ENCODE measurements around the gene VTA1.
"Not testable (repeated sequence)": the region's sequence is repeated elsewhere in the genome, so short reads cannot be mapped to it uniquely, and the experiment has no call there.

The VTA1 gene

DNA sequence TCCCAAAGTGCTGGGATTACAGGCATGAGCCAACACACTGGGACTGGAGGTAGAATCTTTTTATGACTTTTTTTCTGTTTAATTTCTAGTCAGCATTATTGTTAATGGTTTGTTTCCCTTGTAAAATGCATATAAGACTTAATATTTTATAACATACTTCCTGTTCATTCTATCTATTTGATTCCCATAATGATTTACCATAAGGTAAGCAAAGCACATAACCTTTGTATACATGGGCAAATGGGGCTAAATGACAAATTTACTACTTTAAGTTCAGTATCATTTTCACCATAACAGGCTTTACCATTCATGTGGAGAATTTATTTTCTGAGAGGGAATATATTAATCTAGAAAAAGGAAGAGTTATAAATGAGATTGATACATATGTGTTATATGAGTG, 24.3 kb downstream of the VTA1 start:
- no peak for DNase-seq

DNA sequence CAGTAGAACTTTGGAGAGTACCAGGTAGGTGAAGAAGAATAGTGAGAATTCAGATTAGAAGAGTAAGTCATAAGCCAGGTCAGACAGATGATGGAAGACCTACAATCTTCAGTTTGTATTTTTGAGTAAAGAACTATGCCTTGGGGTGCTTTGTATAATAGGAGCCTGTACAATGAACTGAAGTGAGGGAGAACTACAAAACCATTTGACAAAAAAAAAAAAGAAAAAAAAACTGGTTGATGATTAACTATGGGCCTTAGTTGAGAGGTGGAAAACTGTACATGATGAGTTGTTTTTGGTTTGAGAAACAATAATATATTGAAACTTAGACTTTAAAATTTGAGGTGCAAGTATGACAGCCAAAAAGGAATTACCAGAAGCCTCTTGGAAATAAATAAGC, 25.7 kb downstream of the VTA1 start:
- no peak for DNase-seq

DNA sequence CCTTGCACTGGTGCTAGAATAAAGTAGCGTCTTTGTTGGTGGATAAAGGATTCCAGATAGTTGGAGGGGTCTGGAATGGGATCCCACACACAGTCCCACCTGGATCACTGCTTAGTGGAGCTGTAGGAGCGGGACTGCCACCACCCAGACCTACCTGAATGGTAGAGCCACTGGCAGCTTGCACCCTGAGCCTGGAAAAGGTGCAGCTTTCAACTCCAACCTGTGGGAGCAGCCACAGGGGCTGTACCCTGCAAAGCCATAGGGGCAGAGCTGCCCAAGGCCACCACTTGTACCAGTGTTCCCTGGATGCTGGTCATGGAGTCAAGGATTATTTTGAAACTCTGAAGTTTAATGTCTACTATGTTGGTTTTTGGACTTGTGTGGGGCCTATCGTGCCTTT, 26.9 kb downstream of the VTA1 start:
- no peak for DNase-seq

DNA sequence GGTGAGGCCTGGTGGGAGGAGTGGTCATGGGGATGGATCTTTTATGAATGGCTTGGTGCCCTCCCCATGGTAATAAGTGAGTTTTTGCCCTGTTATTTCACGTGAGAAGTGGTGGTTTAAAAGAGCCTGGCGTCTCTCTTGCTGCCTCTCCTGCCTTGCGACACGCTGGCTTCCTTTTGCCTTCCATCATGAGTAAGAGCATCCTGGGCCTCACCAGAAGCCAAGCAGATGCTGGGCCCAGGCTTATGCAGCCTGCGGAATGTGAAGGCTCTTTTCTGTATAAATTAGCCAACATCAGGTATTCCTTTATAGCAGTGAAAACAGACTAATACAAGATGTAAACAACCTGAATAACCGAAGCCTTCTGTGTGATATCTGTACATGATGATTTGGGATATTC, 27.6 kb downstream of the VTA1 start:
- DNase-seq: no peak

DNA sequence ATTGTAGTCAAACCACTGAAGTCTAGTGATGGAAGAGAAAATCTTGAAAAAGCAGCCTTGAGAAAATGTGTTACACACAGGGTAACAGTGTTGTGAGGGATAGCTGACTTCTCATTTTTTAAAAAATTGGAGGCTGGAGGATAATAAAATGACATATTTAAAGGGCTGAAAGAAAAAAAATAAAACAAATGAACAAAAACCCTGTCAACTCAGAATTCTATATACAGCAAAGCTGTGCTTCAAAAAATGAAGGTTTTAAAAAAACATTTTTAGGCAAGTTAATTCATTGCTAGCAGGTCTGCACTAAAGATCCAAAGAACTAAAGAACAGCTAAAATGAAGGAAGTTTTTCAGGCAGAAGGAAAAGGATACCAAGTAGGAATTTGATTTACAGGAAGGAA, 31.1 kb downstream of the VTA1 start:
- no peak for DNase-seq

DNA sequence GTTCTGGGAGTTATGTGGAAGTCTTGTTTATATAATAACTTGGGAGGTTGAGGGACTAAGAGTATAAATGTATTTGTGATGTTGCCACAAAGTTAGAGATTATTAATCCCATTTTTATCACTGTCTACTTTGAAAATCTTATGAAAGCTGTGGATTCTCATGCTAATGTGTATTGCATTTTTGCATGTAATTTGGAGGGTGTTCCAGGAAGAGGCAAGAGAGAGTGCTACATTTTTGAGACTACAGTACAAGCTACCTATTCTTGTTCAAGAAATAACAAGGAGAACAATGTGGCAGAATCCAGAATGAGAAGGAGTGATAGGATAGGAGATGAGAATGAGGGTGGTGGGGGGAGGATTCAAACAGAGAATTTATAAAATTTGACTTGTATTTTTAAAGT, 34.9 kb downstream of the VTA1 start:
- DNase-seq: no peak

DNA sequence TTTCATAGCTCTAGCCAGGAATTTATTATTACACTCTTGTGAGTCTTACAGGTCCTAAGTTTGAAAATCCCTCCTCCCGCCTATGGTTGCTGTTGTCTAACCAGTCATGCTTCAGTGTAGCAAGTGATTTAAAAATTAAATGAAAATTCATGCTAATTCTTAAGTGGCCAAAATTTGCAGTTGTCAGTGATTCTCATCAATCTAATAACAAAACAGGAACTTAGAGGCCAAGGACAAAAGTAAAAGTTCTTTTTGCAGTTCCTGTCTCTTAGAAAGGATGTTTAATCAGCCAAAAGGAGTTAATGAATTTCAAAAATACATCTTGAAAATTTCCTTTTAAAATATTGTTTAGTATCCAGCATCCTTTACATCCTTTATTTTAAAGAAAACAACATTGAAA, 36.3 kb downstream of the VTA1 start:
- DNase-seq: peak in 1 of 4 experiments; percentile 16

DNA sequence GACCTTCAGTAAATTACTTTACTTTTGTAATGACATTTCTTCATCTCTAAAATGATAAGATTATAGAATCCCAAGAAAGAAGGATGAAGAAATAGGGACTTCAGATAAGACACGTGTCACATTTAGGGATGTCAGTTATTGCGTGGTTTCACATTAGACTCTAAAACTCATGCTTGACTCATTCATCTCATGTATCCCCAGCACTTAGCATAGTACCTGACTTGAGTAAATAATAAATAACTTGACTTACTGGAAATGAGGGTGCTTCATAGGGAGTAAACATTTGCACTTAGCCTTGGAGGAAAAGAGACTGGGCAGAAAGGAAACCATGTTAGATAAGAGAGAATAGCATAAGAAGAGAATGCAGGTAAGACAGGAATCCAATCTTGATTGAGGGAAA, 37.2 kb downstream of the VTA1 start:
- no peak for DNase-seq

DNA sequence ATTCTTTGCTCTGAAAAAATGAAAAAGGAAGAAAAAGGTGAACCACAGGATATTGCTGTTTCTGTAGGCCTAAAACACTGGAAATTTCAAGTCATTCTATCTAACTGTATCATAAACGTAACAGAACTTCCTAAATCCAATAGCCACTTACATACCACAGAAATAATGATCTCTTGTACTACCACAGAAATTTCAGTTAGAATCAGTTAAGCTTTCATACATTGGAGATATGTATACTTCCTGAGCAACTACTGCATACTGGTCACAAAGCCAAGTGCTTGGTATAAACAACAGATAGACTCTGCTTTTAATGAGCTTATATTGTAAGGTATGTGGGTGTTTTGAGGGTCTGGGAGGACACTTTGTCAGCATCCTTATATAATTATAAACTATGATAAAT, 38.6 kb downstream of the VTA1 start:
- DNase-seq: no peak

DNA sequence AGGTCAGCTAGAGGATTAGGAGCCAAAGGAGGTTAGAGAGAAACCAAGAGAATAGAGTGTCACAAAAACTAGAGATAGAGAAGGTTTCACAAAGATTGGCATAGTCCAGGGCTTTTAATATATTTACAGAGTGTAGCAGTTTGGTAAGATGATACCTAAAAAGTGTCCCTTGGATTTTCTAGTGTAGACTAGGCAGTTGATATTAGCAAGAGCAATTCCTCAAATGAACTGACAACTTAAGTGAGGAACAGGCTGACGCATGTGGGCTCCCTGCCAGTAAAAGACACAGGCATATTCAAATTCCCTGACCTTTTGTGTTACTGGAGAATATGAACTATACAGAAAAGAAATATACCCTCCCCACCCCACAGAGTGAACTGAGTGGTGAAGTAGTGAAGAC, 40.1 kb downstream of the VTA1 start:
- no peak for DNase-seq

DNA sequence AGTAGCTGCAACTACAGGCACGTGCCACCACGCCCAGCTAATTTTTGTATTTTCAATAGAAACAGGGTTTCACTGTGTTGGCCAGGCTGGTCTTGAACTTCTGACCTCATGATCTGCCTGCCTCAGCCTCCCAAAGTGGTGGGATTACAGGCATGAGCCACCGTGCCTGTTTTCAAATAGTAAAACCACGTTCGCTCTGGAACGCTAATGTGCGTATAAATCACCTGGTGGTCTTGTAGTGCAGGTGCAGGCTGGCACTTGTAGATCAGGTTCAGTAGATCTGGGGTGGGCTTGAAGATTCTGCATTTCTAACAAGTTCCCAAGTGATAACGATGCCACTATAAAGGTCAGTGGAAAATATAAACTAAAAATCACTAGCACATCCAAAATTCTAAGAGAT, 41.3 kb downstream of the VTA1 start:
- not testable (repeated sequence) for DNase-seq

DNA sequence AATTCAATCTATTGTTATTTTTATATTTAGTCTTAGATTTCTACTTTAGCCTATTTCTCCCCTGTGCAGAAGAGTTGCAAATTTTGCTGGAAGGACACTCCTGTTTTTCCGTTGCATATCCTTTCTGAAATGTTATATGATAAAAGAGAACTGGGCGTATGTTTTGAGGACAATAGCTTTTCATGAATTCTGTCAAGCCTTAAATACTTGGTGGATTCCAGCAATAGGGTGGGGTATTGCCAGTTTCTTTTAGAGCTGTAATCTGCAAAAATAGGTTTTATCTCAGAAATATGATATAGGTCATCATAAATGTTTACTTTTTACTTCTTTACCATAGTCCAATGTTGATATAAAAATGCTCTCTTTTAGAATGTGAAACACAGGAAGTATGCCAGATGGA, 42.0 kb downstream of the VTA1 start:
- DNase-seq: no peak

DNA sequence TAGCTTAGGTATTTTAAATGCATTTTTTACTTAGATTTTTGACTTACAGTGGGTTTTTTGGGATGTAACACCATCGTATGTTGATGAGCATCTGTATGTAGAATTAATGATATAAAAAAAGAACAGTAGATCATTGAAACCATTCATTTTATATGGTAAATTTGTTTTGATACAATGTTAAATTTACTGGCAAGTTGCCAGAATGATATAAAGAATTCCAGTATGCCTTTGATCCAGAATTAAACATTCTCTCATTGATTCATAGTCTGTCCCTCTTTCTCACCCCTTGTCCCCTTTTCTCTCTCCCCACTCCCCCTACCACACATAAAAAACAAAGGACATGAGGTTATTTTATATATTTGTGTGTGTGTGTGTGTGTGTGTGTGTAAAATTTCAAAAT, 45.3 kb downstream of the VTA1 start:
- DNase-seq: no peak

DNA sequence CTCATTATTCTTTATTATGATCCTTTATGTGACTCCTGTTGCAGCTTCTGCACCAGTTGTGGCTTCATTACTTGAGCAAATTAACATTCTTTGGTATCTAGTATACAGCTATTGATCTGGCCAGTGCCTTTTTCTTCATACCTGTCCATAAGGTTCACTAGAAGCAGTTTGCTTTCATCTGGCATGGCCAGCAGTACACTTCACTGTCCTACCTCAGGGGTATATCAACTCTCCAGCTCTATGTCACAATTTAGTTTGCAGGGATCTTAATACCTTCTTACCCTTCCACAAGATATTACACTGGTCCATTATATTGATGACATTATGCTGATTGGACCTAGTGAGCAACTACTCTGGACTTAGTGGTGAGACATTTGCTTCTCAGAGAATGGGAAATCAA, 46.6 kb downstream of the VTA1 start:
- no peak for DNase-seq

DNA sequence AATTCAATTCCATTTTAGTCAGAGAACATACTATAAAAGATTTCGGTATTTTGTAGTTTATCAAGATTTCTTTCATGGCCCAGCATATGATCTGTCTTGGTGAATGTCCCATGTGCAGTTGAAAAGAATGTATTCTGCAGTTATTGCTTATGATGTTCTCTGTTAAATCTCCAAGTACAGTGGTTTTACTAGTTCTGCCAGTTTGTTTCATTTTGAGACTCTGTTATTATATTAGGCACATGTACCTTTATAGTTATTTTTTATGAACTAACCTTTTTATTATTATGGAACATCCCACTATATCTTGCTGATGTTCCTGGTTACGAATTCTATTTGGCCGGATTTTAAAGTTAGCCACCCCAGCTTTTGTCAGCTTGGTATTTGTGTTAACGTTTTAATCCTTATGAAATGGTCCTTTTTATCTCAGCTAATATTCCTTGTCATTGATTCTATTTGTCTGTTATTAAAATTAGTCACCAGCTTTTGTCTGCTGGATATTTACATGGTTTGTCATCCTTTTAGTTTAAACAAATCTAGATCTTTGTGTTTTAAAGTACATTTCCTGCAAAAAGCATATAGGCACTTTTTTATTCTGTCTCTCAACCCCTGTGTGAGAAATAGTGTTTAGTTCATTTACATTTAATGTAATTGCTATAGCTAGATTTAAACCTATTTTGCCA, 48.9 kb downstream of the VTA1 start:
- DNase-seq: no peak

DNA sequence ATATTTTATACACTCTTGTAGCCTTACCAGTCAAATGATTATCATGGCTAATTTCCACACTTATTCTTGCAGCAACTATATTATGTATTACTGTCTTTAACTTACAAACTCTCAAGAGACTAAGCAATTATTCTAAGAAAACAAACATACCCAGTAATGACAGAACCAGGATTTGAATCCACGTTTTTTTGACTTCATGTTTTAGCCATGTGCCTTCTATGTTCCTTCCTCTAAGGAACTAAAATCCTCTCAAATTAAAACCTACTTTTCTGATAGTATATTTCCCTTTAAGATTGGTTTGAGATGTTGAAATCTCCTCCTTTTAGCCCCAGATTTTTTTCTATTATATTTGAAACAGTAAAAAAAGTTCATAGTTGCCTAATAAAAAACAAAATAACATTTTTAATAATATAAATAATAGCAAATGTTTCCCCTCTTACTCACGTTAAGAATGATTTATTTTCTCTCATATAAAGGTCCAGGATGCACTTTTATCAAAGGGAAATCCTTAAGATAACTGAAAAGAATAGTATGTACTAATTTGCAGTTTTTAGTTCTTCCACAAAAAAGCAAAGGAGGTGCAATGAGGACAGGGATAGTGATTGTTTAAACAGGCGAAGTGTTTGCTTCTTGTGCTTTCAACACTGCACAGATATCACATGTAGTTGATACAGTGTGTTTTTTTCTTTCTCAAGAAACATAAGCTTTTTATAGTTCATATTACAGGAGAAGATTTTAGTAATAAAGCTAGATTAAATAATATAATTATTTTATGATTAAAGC, 54.0 kb downstream of the VTA1 start:
- DNase-seq: no peak

DNA sequence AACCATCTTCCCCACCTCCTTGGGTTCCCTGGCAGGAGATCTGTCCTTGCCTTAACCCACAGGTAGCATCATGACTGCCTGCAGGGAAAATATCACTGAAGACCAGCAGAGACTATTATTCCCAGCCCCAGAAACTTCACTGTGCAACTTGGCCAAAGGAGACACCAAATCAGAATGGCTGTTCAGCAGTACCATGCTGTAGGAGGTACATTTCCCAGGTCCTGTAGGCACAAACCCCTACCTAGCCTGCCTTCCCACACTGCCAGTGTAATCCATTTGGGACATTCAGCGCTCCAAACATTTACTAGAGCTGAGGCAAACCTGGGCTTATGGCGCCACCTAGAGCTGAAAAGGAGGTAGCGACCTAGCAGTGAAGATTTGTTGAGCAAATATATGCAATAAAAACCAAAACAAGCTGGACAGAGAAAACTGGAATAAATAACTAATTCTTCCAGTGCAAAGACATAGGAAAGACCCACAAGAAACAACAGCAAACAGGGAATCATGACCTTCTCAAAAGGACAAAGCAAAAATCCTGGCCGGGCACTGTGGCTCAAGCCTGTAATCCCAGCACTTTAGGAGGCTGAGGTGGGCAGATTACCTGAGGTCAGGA, 60.3 kb downstream of the VTA1 start:
- DNase-seq: peak; percentile 11 to 38 (median 26)

DNA sequence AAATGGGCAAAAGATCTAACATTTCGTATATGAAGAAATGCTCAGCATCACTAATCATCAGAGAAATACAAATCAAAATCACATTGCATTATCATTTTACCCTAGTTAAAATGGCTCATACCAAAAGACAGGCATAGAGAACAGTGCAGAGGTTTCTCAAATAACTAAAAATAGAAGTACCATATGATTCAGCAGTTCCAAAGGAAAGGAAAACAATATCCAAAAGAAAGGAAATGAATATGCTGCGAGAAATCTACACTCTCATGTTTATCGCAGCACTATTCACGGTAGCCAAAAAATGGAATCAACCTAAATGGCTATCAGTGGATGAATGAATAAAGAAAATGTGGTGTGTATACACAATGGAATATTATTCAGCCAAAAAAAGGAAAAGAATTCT, 63.5 kb downstream of the VTA1 start:
- DNase-seq: no peak

DNA sequence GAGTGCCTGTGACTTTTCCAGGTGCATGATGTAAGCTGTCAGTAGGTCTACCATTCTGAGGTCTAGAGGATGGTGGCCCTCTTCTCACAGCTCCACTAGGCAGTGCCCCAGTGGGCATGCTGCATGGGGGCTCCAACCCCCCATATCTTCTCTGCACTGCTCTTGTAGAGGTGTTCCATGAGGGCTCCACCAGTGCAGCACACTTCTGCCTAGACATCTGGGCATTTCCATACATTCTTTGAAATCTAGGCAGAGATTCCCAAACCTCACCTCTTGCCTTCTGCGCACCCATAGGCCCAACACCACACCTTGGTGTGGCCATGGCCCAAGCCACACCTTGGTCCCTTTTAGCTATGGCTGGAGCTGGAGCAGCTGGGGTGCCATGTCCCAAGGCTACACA, 66.3 kb downstream of the VTA1 start:
- DNase-seq: no peak

DNA sequence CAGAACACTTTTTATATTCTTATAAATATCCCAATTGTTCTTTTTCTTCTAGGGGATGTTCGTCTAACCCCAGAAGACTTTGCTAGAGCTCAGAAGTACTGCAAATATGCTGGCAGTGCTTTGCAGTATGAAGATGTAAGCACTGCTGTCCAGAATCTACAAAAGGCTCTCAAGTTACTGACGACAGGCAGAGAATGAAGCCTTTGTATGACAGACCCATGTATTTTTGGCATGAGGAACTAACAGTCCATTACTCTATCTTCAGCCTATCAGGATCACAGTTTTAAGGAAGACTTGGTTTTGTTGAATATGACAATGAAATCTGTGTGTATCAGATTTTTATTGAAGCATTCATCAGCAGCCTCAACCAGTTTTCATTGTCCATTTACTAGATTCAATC, 71.4 kb downstream of the VTA1 start:
- no peak for DNase-seq

DNA sequence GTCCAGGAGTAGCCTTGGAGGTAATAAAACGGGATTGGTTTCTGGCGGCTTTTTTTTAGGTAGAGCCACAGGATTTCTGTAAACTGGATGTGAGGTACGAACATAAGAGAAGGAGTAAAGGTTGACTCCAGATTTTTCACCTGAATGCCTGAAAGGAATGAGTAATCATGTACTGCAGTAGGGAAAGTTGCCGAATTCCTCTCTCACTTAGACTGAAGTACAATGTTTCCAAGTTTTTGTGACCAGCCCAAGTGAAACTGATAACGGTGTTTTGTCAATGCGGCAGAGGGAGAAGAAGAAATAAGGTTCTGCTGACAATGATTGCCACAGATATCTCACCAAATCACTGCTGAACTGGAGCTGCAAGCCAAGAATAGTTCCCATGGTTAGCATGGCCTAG, 75.0 kb downstream of the VTA1 start:
- DNase-seq: no peak

DNA sequence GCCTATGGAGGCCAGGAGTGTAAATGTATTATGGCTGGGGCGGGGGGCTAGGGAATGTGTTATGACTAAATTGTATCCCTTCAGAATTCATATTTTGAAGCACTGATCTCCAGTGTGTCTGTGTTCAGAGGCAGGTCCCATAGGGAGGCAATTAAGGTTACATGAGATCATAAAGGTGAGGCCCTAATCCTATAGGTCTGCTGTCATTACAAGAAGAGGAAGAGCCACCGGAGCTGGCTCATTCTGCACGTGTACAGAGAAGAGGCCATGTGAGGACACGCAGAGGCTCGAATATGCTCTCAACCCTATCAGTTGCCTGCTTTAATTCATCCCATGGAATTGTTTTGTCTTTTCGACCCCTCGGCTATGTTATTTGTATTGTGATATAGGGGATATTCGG, 76.9 kb downstream of the VTA1 start:
- DNase-seq: no peak

DNA sequence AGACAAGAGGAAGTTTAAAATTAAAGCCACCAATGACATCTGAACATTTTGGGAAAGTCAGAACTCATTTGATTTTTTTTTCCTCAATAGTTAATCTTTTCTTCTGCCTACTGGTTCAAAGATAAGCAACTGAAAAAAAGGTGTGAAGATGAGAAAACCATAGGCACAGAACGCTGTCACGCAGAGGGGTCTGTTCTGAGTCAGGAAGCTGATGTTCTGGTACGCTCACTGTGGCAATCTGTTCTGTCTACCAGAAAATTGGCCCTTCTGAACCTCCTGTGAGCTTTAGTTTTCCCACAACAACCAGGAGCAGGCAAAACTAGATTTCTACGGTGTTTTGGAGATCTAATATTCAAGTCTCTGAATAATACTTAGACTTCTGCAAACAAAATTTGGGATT, 78.1 kb downstream of the VTA1 start:
- no peak for DNase-seq

DNA sequence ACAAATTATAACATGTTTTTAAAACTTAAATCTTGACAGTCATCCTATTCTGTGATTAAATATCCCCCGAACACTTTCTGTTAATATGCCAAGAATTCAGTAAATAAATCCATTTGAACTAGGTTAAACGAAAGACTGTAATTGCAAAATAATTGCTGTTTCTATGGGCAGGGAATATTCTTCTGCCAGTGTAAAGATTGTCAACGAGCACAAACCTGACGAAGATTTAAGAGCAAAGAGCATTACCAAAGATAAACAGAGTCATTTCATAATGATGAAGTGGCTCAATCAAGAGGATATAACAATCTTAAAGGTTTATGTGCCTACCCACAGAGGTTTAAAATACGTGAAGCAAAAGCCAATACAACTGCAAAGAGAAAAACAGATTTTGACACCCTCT, 78.5 kb downstream of the VTA1 start:
- no peak for DNase-seq

Data from suppressor macrophage (primary cell).